GM19025 (cell line): Measurements from ENCODE around the gene RBM20.

Experiments
- ATAC-seq: cut with Tn5 transposase; IDR thresholded peaks from one replicate; pipeline ENCODE4 v1.9.1; 2021; ENCODE audit warnings: mild to moderate bottlenecking, low read depth, moderate library complexity; ENCODE audit not compliant: unreplicated experiment

Gene RBM20

DNA sequence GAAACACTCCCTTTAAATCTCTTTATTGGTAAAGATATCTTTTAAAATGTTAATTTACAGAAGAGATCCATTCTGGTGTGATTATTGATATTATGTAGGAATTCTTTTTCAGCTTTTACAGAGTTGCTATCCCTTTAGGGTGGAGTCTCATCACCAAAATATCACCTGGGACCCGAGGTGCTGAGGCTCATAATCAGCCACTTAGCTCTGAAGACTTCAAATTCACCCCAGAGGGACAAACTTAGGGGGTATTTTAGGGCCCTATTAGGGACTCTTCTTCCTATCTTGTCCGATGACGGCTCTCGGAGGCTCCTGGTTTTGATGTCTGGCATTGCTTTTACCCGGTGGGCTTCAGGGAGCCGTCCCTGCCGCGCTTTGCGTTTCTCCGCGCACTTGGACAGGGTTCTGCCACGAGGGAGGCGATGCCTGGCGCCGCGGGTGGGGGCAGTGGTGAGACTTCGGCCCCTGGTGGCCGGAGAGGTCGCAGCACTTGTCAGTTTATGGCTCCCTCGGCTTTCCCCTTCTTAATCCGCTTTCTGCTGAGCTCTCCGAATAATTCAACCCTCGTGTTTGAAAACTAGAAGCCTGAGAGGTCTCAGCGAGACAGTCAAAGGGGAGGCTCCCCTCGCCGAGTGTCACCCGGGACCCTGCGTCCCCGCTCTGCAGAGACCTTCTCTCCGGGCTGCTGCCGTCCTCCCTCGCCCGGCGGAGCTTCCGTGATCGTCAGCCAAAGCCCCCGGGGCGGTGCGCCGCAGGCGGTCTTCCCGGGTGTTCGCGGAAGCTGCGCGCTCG is 27.8 kb downstream of the RBM20 start:
- ATAC-seq = peak; percentile 99

DNA sequence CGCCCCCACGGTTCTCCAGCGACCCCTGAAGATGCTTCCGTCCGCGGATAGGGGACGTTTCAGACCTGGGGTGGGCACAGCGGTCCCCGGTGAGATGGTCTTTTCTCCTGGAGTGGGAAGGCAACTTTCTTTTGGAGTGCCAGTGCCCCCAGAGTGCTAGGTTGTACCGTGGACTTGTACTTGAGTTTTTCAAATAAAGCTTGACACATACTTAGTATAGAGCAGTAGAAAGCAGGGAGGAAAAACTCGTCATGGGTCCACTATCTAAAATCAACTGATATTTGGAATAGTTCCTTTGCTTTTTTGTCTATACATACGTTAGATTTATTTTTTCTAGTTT is 28.4 kb downstream of the RBM20 start:
- no peak for ATAC-seq

DNA sequence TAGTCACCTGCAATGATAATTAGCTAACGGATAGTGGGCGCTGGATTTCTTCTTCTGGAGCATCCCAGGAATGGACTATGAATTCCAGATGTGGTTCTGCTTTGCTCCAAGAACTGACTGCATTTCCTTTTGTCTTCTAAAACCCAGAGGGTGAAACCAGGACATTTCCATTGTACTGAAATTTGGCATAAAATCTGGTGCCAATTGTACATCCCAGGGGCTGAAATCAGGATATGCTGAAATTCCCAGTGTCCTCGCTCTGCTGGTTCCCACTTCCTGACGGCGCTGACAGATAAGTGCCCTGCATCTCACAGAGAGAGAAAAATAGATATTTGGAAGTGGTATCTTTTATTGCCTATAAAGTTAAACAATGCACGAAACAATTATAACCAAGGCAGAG is 31.9 kb downstream of the RBM20 start:
- ATAC-seq = no peak

DNA sequence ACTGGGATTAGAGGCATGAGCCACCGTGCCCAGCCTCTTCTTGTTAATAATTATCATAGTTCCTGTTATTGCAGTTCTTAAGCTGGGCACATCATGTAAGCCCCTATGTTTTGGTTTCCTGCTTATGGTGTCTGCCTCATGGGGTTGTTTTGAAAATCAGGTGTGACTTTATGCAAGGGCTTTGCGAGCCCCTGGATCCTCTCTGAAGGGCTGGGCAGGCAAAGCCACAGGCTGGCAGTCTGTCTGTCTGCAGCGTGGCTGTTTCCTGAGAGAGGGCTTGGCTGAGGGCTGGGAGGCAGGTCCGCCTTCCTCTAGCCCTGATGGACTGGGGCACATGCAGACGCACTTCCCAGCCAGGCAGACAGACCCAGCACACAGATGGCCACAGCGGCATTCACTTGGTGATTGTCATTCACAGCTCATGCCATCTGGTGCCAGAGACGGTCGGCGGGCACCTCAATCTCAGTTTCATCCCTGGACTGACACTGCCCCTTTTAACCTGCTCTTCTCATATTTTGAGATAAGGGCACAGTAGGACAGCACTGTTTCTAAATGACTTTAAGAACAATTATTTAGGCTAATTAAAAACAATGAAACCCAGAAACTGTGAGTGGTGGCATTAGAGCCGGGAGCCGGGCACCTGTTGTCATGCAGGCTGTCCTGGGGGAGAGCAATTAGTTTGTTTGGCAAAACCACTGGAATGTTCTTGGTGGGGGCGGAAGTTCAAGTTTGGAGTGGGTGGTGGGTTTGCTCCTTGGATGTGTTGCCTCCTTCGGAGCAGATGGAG is 35.5 kb downstream of the RBM20 start:
- ATAC-seq = no peak

DNA sequence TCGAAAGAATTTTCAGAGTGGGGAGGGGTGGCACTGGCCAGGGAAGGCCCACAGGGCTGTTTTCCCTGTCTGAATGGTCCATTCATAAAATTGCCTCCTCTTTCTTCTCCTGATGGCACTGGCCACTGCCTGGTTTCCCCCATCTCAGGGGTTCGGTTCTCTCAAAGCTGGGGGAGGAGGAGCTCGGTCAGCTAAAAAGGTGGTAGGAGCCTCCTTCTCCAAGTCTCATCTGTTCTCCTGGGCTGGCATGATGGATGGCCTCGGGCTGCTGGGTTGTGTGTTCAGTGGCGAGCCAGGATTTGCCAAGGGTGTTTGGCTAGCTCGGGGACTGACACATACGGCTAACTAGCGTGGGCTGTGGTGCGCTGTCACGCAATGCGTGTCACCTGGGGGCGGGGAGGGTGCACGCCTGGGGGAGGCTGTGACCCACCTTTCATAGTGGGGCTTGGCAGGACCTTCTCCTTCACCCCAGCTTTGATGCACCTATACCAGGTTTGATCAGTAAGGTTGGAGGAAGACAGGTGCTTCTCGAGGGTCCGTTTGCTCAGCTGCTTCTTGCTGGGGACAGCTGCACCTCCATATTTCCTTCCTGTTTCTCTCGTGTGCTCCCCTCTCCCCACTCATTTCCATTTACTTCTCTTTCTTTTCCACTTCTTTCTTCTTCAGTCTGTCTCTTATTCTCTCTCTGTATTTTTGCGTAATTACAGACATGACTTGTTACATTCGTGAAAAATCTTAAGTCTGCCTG is 36.3 kb downstream of the RBM20 start:
- no peak for ATAC-seq

DNA sequence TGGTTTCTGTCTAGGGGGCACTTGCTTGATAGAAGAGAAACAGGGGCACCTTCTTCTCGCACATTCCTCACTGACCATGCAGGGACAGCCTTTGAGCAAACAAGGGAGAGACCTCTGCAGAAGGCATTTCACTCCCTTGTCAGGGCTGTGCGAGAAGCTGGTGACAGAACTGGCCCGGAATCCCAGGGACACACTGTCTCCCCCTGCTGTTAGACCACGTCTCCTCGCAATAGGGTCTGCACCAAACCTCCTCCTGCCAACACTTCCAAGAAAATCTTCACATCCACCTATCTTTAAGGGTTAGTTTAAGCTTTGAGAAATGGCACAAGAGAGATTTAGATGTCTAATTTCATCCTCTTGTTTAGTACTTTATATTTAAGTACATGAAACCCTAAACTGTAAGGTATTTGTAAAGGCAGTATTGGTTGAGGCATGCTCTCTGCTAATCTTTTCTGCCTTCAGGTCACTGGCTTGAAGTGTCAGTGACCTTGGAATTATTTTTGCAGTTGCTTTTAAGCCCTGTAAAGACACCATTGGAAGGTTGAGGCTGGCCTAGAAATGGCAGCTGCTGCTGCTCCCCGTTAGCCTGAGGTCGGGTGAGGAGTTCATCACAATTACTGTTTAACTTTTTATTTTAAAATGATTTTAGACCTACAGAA is 37.0 kb downstream of the RBM20 start:
- no peak for ATAC-seq

DNA sequence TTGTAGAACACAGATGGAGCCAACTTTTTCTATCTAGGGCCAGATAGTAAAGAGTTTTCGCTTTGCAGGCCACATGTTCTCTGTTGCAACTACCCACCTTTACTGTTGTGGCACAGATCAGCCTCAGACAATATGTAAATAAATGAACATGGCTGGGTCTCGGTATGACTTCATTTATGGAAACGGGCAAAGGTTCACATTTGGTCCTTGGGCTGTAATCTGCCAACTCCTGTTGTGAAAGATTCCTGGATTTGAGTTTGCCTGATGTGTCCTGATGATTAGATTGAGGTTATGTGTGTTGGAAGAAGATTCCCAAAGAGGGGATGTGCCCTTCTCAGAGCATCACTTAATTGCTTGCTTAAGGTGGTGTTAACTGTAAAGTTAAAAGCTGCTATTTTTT is 38.2 kb downstream of the RBM20 start:
- ATAC-seq = no peak

DNA sequence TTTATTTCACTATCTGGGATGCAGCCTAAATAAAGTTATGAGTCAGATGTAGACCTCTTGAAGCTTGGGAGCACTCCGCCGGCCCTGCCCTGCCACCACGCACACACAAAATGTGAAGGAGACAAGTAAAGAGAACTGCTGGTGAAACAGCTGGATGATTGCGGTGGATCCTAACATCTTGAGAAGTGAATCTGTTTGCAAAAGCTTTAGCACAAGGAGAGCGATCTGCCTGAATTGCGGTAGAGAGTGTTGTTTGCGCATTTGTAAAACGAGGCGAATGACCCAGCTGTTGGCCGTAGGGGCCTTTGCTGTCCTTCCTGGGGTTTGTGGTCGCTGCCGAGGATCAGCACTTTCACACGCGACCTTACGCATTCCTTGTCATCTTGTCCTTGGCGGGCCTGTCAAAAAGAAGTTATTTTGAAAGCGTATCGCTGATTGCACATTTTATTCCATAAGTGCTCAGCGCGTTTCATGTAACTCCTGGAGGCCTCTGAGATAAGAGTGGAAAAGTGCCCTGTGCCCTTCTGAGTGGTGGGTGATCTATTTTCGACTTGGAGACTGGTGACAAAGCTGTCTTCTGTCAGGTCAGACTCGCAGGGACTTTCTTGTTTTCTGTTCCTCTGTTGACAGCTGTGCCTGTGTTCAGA is 40.8 kb downstream of the RBM20 start:
- no peak for ATAC-seq

DNA sequence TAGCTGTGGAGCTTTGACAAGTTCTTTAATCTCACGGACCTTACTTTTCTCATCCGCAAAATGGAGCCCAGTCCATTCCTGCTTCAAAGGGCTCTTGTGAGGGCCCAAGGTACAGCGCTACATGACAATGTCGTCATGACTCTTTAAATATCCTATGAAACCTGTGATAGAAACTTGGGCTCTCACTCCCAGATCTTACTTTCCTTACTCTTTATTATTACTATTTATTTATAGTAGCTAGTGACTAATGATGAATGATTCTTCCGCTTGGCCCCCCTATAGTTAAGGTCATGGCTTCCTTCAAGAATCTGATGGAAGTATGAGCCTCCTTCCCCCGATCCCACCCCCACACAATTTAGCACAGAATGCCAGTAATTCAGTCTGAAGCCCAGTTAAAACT is 41.9 kb downstream of the RBM20 start:
- no peak for ATAC-seq

DNA sequence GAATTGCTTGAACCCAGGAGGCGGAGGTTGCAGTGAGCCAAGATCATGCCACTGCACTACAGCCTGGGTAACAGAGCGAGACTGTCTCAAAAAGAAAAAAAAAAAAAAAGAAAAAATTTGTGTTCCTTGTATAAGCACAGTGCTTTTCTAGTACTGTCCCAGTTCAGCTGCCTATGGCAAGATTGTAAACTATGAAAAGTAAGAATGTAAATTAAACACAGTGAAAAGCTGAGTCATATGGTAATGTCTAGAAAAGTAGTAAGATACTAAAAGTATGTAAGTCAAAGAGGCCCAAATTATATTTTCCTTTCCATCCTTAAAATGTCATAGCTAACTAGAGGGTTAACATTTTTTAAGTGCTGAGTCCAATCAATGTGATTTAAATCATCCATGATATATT is 42.8 kb downstream of the RBM20 start:
- no peak for ATAC-seq

DNA sequence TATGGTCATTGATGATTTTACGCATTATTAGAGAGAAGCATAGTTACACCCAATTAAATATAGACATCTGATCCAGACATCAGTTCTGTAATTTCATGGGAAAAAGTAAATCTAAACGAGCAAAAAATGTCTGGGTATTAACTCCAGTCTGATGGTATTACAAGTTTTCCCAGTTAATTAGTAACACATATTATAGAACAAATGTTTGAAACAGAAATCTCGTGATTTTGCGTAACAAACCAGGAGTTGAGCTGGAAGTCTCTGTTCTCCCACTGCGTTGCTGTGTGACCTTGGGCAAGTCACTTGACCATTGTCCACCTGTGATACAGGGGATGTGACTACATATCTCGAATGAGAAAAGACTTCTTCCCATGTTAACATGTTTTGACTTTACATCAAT is 43.3 kb downstream of the RBM20 start:
- no peak for ATAC-seq

DNA sequence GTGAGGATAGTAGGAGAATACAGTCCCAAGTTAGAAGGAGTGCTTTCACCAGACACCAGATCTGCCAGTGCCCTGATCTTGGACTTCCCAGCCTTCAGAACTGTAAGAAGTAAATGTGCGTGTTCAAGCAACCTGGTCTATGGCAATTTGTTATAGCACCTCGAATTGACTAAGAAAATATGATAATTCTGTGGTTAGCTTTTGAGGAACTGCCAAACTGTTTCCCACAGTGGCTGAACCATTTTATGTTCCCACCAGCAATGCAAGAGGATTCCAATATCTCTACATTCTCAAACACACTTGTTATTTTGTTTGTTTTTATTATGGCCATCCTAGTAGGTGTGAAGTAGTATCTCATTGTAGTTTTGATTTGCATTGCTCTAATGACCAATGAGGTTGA is 47.0 kb downstream of the RBM20 start:
- no peak for ATAC-seq

DNA sequence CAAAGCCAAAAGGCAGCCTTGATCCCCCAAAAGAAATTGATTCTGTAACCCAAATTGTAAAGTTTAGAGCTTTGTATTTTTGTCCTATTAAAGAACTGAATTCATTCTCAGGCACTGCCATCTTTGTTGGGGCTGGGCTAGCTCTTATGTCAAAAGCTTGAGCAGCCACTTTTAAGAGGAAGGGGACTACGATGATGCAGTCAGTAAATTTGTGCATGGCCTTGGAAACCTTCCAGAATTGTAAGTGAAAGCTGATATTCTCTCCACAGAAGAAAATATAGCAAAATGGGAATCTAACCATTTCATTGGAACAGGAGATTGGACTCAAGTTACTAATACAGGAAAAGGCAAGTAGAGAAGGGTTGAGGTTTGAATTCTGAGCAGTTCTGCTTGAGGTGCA is 50.1 kb downstream of the RBM20 start:
- ATAC-seq = no peak

DNA sequence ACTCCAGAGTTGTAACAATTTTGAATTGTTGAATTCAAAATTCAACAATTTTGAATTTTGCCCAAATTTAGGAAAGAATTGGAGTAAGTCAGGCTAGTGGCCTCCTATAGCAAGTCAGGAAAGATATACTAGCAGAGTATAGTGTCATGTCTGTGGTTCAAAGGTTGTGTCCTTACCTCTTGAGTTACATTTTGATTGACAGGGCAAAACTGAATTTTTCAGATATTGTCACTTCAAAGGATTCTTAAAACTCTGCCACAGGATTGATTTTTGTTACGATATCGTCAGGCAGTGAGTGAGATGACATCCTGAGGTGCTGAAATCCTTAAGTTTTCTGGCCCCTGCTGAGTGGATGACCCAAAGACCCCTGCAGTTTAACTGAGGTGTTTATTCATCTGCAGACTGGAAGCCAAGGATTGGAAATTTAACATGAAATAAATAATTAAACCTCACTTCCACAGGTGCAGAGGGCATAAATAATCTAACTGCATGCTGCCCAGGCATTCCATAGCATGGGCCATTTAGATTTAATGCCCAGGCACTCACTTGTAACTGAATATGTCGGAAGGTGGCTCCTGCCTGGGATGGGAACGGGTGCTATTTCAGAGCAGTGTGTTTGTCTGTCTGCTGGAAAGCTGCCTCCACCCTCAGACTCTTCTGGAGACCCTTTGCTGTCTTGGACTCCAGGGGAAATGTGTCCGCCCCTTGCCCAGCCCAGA is 50.8 kb downstream of the RBM20 start:
- ATAC-seq = no peak

DNA sequence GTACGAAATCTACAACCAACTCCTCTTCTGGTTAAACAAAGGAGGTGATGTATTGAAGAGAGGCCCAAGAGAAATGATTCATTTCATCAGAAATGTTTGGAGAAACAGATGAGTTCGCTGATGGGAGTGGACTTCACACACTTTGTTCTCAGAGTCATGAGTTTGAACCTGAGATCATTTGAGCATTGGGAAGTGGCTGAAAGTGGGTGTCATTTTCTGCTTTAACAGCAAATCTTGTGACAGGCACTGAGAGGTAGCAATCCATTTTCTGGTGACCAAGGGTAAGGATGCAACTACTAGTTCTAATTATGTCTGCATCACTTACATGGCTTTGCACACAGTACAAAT is 51.4 kb downstream of the RBM20 start:
- no peak for ATAC-seq

DNA sequence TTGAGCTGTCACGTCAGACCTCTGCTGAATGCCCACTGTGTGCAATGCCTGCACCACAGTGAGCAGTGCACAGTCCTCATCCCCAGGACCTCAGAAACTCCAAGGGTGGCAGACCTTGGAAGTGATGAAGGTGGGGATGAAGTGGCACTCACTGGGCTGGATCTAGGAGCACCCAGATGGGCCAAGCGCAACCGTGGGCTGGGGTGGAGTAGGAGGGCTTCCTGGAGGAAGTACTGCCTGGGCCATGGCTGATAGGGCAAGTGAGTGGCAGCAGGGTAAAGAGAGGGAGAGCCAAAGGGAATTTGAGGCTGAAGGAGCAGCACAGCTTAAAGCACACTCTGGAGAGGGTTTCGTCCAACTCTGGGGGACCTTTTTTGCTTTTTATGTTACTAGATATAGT is 52.3 kb downstream of the RBM20 start:
- no peak for ATAC-seq

DNA sequence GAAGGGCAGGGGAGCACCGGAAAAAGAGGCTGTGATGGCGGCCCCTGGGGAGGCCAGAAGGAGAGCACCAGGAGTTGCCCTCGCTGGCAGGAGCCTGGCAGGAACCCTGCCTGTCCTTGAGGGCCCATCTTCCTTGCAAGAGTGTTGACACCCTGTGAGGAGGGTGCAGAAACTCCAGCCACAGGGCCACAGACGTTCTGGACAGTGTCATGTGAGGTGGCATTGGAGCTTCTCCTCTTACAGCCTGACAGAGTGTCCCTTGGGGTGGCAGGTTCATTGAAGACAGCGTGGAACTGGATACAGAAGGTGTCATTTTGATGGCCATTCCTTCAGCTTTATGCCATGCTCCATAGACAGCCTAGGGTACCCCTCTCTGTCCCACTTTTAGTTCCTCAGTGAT is 54.2 kb downstream of the RBM20 start:
- no peak for ATAC-seq

DNA sequence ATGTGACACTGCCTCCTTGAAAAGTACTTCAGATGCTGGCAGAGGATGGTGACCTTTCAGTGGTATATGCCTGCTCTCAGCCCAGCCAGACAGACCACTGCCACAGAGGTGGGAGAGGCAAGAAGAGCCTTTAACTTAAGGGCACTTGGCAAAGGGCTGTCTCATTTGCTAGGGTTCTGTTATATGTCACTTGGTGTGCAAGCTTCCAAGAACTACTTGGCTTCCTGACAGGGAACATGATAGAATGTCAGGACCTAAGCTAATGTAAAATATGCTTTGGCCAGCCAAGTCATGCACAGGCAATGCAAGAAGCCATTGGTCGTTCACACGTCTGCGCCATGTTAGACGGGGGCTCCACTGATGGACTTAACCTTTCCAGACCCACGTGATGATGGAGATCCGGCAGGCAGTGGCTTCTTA is 54.7 kb downstream of the RBM20 start:
- ATAC-seq = no peak

DNA sequence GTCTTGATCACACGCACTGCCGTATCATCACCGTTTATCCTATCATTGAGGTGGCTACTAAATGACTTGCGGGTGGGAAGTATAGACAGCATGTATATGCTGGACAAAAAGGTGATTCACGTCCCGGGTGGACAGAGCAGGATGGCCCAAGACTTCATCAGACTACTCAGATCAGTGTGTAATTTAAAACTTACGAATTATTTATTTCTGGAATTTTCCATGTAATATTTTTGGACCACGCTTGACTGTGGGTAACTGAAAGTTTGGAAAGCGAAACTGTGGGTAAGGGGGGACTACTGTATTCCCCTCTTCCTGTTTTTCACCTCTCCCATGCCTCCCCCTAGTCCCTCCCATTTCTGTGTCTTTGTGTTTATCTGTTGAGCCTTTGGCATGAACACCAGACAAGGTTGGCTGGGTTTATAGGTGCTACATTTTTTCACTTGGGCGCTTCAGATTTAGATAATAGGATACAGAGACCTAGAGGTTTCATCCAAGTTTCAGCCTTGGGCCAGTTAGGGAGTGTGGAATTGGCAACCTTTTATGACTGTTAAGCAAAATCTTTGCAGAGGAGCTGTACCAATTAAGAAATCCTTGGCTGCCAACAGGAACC is 55.8 kb downstream of the RBM20 start:
- ATAC-seq = no peak
